ENCODE results near the gene ACP5. TPM values are rescaled to one million over a fixed set of nuclear protein-coding genes. Genes with fewer than 3 reads are reported as not detected.

The ACP5 gene
- total and polyA plus RNA-seq, 2 of the 8 experiments (the other 6 are each of a cell fraction or from before 2014, with no cell fraction given): 9.0 to 14.3 TPM

- no peak overlapping the region for H3K23ac ChIP-seq (ENCODE audit: insufficient read length)
- no peak overlapping the region for H3K27ac ChIP-seq (ENCODE audit: low read depth, low read length)
- H2BK5ac ChIP-seq (ENCODE audit: low read depth, low read length): no peak overlapping the region; the same call in 1 of the 2 replicates
- CTCF ChIA-PET (ENCODE audit: partially characterized antibody): interaction anchor here (0.6 to 2.3 kb wide), 19 partner anchors 8 to 245 kb away, joined by 3 to 10 read pairs (median 4); partner anchors contain the start of gene CNN1
- H2AFZ ChIP-seq (ENCODE audit: low read length): no peak overlapping the region
- peaks cover 0 to 24% (median 15%) of the 10 kb centered on the region in 4 experiments; a peak in 5 of 8 replicates for H3K36me3 ChIP-seq (ENCODE audit: control insufficient read depth in 2 of 4, insufficient read depth in 4 of 4, low read length in 3 of 4)
- peaks cover 2 to 19% of the 10 kb centered on the region in 2 experiments for H4K20me1 ChIP-seq (replicated peaks in 1 of 2; ENCODE audit: control insufficient read depth in 1 of 2, insufficient read depth in 2 of 2, low read length in 2 of 2)
- no peak overlapping the region for H2BK20ac ChIP-seq (ENCODE audit: low read length)
- peaks cover 0 to 14% of the 10 kb centered on the region in 2 experiments; a peak in 2 of 4 replicates for H3K79me2 ChIP-seq (ENCODE audit: control insufficient read depth in 1 of 2, insufficient read depth in 2 of 2, low read length in 2 of 2)
- no peaks in the 10 kb centered on the region for H3K27me3 ChIP-seq (replicated peaks in 1 of 4; ENCODE audit: control insufficient read depth in 3 of 4, extremely low read depth in 1 of 4, insufficient read depth in 3 of 4, low read length in 3 of 4)
- FAIRE-seq: no peak
- POLR2A ChIA-PET (ENCODE audit: partially characterized antibody): interaction anchor here (0.6 to 1.5 kb wide), 10 partner anchors 9 to 261 kb away, joined by 3 to 5 read pairs (median 4); no protein-coding TSS in a partner anchor
- H2AK5ac ChIP-seq (ENCODE audit: low read depth, low read length): no peak overlapping the region; the same call in 1 of the 2 replicates
- no peak overlapping the region for H4K5ac ChIP-seq (ENCODE audit: insufficient read length, low read depth, low read length)
- 0 out of 7 replicates have a peak, but pooled peaks cover 0 to 4% (median 0%) of the 10 kb centered on the region in 4 experiments for H3K4me1 ChIP-seq (replicated peaks in 1 of 4; ENCODE audit: control insufficient read depth in 3 of 4, insufficient read depth in 4 of 4, low read length in 3 of 4)
- no peak overlapping the region for H4K8ac ChIP-seq (ENCODE audit: extremely low read depth, insufficient read depth, low read length)
- H3K79me1 ChIP-seq (ENCODE audit: low read depth, low read length): peaks cover 10% of the 10 kb centered on the region
- H3K4me2 ChIP-seq (ENCODE audit: insufficient read depth in 1 of 2, low read depth in 2 of 2, low read length in 2 of 2): no peak overlapping the region
- H2BK15ac ChIP-seq (ENCODE audit: low read length): no peak overlapping the region
- peak in 1 of 2 experiments; percentile 83 for DNase-seq (ENCODE audit: low read depth in 1 of 2, low spot score in 2 of 2)
- no peaks in the 10 kb centered on the region for H3K9me3 ChIP-seq (ENCODE audit: insufficient read depth in 2 of 2, low read depth in 1 of 2, low read length in 1 of 2)
- WGBS, 2 experiments (ENCODE audit: extremely low coverage in 1 of 2, insufficient coverage in 1 of 2, insufficient read length in 1 of 2, insufficient replicate concordance in 2 of 2, low coverage in 1 of 2, low lambda C conversion rate in 2 of 2, missing lambda C conversion rate in 1 of 2): 84% methylated on average over 24 of the region's 26 CpGs; no CpG with 5 or more reads in 1 of the 2 experiments
- H2BK12ac ChIP-seq (ENCODE audit: low read depth, low read length): no peak overlapping the region
- H3K4me3 ChIP-seq (ENCODE audit: extremely low read depth in 1 of 4, insufficient read depth in 2 of 4, low read depth in 3 of 4, low read length in 4 of 4): no peak overlapping the region
- no peak overlapping the region for H4K91ac ChIP-seq (replicated peaks; ENCODE audit: insufficient read length, low read length)
- H2BK120ac ChIP-seq (replicated peaks; ENCODE audit: low read depth, low read length): no peak overlapping the region
- no peak overlapping the region for H3K4ac ChIP-seq (replicated peaks; ENCODE audit: insufficient read length, low read depth, low read length)
- H3K23me2 ChIP-seq (ENCODE audit: low read depth, low read length): no peaks in the 10 kb centered on the region
- H3K18ac ChIP-seq (ENCODE audit: extremely low read depth, low read length): no peak overlapping the region
- no peak overlapping the region for H3K9ac ChIP-seq (replicated peaks in 1 of 4; ENCODE audit: extremely low read depth in 1 of 4, low read depth in 3 of 4, low read length in 3 of 4)
- H3K56ac ChIP-seq (replicated peaks; ENCODE audit: insufficient read length, low read depth, low read length): no peak overlapping the region
- no peak overlapping the region for H3K14ac ChIP-seq (ENCODE audit: insufficient read length)
- TF ChIP-seq ASH2L (IDR thresholded peaks at IDR 0.05; ENCODE audit: low read length): no peak
- TF ChIP-seq TCF12 (IDR thresholded peaks at IDR 0.05; ENCODE audit: low read depth, low read length): no peak
- peak; percentile 73 to 83 for TF ChIP-seq RAD21 (IDR thresholded peaks at IDR 0.05 in 1 of 2, conservative IDR thresholded peaks at IDR 0.05 in 1 of 2; ENCODE audit: low read depth in 2 of 2, low read length in 2 of 2)
- TF ChIP-seq BCL11A (IDR thresholded peaks at IDR 0.05; ENCODE audit: low read depth in 2 of 2, low read length in 2 of 2): no peak
- TF ChIP-seq SRF (IDR thresholded peaks at IDR 0.05; ENCODE audit: low read depth, low read length): no peak
- TF ChIP-seq CTBP2 (IDR thresholded peaks at IDR 0.05; ENCODE audit: borderline replicate concordance, insufficient read depth, insufficient read length, low read length): no peak
- TF ChIP-seq EP300 (IDR thresholded peaks at IDR 0.05; ENCODE audit: borderline replicate concordance in 1 of 2, low read depth in 2 of 2, low read length in 2 of 2): no peak
- no peak for TF ChIP-seq EGR1 (IDR thresholded peaks at IDR 0.05; ENCODE audit: borderline replicate concordance, low read depth, low read length)
- TF ChIP-seq CBX8 (IDR thresholded peaks at IDR 0.05; ENCODE audit: borderline replicate concordance, low read depth, low read length): no peak
- TF ChIP-seq POLR2A (IDR thresholded peaks at IDR 0.05; ENCODE audit: control extremely low read depth in 1 of 2, low read depth in 2 of 2, low read length in 2 of 2): no peak
- no peak for TF ChIP-seq FOSL1 (IDR thresholded peaks at IDR 0.05; ENCODE audit: insufficient read depth, low read depth, low read length)
- no peak for TF ChIP-seq TBP (IDR thresholded peaks at IDR 0.05; ENCODE audit: low read depth, low read length)
Observed at GRCh38 chr19:11551603-11552235, 25.7 kb downstream of the ACP5 start.

Measured in H1 (cell line).